Kidney epithelial cell (primary cell): ENCODE measurements around the gene ITIH2. TPM values are rescaled to one million over a fixed set of nuclear protein-coding genes. Genes with fewer than 3 reads are reported as not detected.
"Not testable (repeated sequence)": the region's sequence is repeated elsewhere in the genome, so short reads cannot be mapped to it uniquely, and the experiment has no call there.

Experiments used
- DNase-seq: peaks from one replicate; pipeline ENCODE4 v3.0.0-alpha.2; 2010; ENCODE audit warnings: low read depth
- H3K27me3 ChIP-seq: 2 replicates; pipeline ENCODE4 v1.6.0; 2011; ENCODE audit warnings: low read length; ENCODE audit not compliant: control insufficient read depth, insufficient read depth
- H3K36me3 ChIP-seq: 2 replicates; pipeline ENCODE4 v1.5.1; 2011; ENCODE audit warnings: low read length; ENCODE audit not compliant: control insufficient read depth, insufficient read depth
- H3K4me3 ChIP-seq: 2 replicates; pipeline ENCODE4 v1.5.1; 2011; ENCODE audit warnings: low read depth, mild to moderate bottlenecking, control low read depth, low read length
- CTCF ChIP-seq: IDR thresholded peaks from 2 replicates; pipeline ENCODE4 v1.5.1; 2011; ENCODE audit warnings: mild to moderate bottlenecking, moderate library complexity, low read length, control low read depth, inconsistent platforms; ENCODE audit not compliant: insufficient read depth, poor library complexity, severe bottlenecking
- total RNA-seq: library from RNA; depleted of rRNA; stranded (reverse); fragments of >200 nt; gene quantifications from 2 replicates; pipeline ENCODE4 v1.2.3, GENCODE V29; 2015

Gene ITIH2
- total RNA-seq, 1 donor from 2014 or later, result not detected

DNA sequence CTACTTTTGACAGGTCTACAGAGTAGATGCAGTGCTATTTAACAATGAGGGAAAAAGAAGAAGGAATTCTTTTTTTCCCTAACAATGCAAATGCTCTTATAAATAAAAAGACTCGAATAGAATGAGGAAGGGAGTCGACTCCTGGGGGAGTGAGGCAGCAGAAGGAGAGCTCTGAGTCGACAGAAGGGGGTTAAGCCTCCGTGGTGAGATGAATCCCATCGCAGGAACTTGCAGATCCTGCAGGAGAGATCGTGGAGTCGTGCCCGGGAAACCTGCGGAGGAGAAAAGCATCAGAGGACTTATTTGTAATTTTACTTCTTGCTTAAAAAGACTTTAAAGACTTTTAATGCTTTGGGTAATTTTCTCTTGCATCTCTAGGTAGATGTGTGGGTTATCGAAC is 17.4 kb downstream of the ITIH2 start:
- no peak overlapping the region for H3K4me3 ChIP-seq
- no peak for TF ChIP-seq CTCF
- no peaks in the 10 kb centered on the region for H3K36me3 ChIP-seq
- DNase-seq, result no peak
- H3K27me3 ChIP-seq, result no peaks in the 10 kb centered on the region

GRCh38 chr10:7722927-7723529 is 19.9 kb downstream of the ITIH2 start:
- peaks cover 2% of the 10 kb centered on the region for H3K27me3 ChIP-seq
- no peak for TF ChIP-seq CTCF
- no peak for DNase-seq
- no peak overlapping the region for H3K4me3 ChIP-seq
- no peaks in the 10 kb centered on the region for H3K36me3 ChIP-seq

GRCh38 chr10:7734821-7735220 is 31.7 kb downstream of the ITIH2 start:
- no peak for DNase-seq
- TF ChIP-seq CTCF, result no peak
- Histone ChIP-seq H3K36me3 (no peaks in the 10 kb centered on the region), H3K4me3 (no peak overlapping the region), H3K27me3 (no peaks in the 10 kb centered on the region)

GRCh38 chr10:7738536-7739407 is 35.7 kb downstream of the ITIH2 start:
- TF ChIP-seq CTCF, result no peak
- Histone ChIP-seq H3K27me3 (no peaks in the 10 kb centered on the region), H3K36me3 (no peaks in the 10 kb centered on the region), H3K4me3 (no peak overlapping the region)
- DNase-seq, result no peak

DNA sequence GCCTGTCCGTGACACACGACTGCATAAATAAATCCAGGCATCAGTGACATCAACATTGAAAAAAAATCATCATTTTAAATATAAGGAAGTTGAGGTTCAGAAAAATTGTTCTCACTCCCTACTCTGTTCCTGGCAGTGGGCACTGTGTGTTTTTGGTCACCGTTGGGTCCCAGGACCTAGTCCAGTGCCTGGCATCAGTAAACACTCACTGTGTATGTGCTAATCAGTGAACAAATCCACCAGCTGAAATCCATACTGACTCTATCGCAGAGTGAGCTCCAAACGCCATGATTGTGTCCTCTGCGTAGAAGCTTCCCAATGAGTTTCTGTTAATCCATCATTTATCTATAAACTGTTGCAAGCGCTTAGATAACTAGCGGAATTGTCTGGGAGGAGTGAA is 41.2 kb downstream of the ITIH2 start:
- no peak overlapping the region for H3K4me3 ChIP-seq
- DNase-seq, result no peak
- no peak for TF ChIP-seq CTCF
- H3K27me3 ChIP-seq, result no peaks in the 10 kb centered on the region
- H3K36me3 ChIP-seq, result no peaks in the 10 kb centered on the region

- H3K27me3 ChIP-seq, H3K4me3 ChIP-seq, DNase-seq, H3K36me3 ChIP-seq: not testable (repeated sequence)
Observed at GRCh38 chr10:7748637-7749036, 45.5 kb downstream of the ITIH2 start.
